Lower leg skin (tissue), 3 donors: Measurements from ENCODE around the gene HECTD4.

Experiments used
- POLR2A ChIP-seq, 2 donors: fragments of 450-650 bp; IDR thresholded peaks; one replicate each; pipeline ENCODE4 v1.6.1; 2016 to 2017; ENCODE audit warnings: antibody characterized with exemption in 2 of 2, mild to moderate bottlenecking in 1 of 2, moderate library complexity in 1 of 2
- TF ChIP-seq, protein P1 (sequence below), 3 donors: fragments of 450-650 bp; IDR thresholded peaks; one replicate each; pipeline ENCODE4 v1.5.1; 2016; ENCODE audit warnings: antibody characterized with exemption in 3 of 3, mild to moderate bottlenecking in 3 of 3, moderate library complexity in 2 of 3

DNA sequence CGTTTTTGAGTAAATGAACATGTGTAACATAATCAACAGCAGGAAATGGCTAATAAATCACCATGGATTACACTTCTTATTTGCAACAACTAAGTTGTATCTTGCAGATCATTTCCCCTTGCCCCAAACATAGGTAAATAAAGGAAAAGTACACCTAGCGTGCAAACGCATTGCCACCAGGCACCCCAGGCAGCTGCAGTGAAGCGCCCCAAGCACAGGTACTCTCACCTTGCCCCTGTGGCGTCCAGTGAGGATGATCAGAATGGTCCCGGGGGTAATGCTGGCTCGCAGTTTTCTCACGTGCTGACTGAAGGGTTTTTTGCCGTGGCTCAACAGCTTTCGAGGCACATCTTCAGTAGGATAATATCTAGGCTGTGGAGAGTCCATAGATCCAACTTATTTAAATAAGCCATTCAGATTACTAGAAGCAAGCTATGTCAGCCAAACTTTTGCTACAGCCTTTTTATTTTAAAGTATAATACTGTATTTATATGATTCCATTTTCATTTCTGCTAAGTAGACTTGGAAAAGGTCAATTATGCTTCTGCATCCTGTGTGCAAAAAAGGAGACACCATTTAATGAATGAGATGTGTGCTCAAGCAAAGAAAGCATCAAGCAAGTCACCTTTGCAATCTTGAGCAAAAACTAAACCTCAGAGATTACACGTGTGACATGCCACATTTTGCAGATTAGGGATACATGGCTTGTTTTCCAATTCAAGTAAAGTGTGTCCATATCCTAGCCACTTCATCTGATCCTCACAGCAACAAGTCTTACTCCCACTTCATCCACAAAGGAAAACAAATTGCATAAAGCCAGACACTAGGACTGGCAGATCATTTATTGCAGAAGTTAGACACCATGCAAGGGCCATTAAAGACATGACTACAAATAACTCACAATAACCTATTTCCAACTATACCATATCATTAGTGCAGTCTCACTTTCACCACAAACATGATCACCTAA is 24.6 kb upstream of the HECTD4 start:
- TF ChIP-seq, protein P1, sequence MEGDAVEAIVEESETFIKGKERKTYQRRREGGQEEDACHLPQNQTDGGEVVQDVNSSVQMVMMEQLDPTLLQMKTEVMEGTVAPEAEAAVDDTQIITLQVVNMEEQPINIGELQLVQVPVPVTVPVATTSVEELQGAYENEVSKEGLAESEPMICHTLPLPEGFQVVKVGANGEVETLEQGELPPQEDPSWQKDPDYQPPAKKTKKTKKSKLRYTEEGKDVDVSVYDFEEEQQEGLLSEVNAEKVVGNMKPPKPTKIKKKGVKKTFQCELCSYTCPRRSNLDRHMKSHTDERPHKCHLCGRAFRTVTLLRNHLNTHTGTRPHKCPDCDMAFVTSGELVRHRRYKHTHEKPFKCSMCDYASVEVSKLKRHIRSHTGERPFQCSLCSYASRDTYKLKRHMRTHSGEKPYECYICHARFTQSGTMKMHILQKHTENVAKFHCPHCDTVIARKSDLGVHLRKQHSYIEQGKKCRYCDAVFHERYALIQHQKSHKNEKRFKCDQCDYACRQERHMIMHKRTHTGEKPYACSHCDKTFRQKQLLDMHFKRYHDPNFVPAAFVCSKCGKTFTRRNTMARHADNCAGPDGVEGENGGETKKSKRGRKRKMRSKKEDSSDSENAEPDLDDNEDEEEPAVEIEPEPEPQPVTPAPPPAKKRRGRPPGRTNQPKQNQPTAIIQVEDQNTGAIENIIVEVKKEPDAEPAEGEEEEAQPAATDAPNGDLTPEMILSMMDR (IDR thresholded peaks at IDR 0.05): no peak
- no peak for TF ChIP-seq POLR2A (IDR thresholded peaks at IDR 0.05)
